Spinal cord (tissue), 10 donors: ENCODE data around the gene POLD2. TPM values are rescaled to one million over a fixed set of nuclear protein-coding genes. Genes with fewer than 3 reads are reported as not detected.

Source experiments
- DNase-seq, 6 donors: peaks; one replicate each; pipeline versions ENCODE4 v3.0.0 to v3.0.0-alpha.2; 2013 to 2015; ENCODE audit warnings: low spot score in 6 of 6, low read depth in 4 of 6
- H3K27ac ChIP-seq: one replicate; pipeline ENCODE4 v1.5.1; 2013; ENCODE audit warnings: low read depth, low read length, control low read depth
- H3K27me3 ChIP-seq: one replicate; pipeline ENCODE4 v1.6.1; 2013; ENCODE audit warnings: low read length; ENCODE audit not compliant: control insufficient read depth, insufficient read depth
- H3K36me3 ChIP-seq: one replicate; pipeline ENCODE4 v1.6.1; 2013; ENCODE audit warnings: low read length; ENCODE audit not compliant: control insufficient read depth, insufficient read depth
- H3K4me1 ChIP-seq: one replicate; pipeline ENCODE4 v1.6.1; 2013; ENCODE audit warnings: low read length; ENCODE audit not compliant: control insufficient read depth, insufficient read depth
- H3K4me3 ChIP-seq: one replicate; pipeline ENCODE4 v1.5.1; 2013; ENCODE audit warnings: low read depth, low read length, control low read depth
- H3K9me3 ChIP-seq: one replicate; pipeline ENCODE4 v1.6.1; 2013; ENCODE audit warnings: low read length; ENCODE audit not compliant: control insufficient read depth, insufficient read depth
- WGBS: methylation state at CpG from one replicate; pipeline ENCODE4 v1.1.5; 2013; ENCODE audit warnings: missing lambda C conversion rate; ENCODE audit not compliant: insufficient coverage; 5-methylcytosine and 5-hydroxymethylcytosine counted together
- polyA plus RNA-seq, 2 donors: library from polyadenylated mRNA; unstranded; fragments of 120-200 nt; gene quantifications; one replicate each; pipeline ENCODE4 v1.2.1, GENCODE V29; 2013; ENCODE audit not compliant: insufficient read length in 2 of 2
- total RNA-seq, 2 donors: library from RNA; depleted of rRNA in 1 of 2; stranded (reverse); fragments of 120-200 nt in 1 of 2; fragments of >200 nt in 1 of 2; gene quantifications; one replicate each; pipeline versions ENCODE4 v1.2.3 to v1.2.4, GENCODE V29; 2013 to 2014
- donor health status: healthy.

POLD2 gene
- total and polyA plus RNA-seq, 4 donors: 40.7 to 115 (median 100) TPM

DNA sequence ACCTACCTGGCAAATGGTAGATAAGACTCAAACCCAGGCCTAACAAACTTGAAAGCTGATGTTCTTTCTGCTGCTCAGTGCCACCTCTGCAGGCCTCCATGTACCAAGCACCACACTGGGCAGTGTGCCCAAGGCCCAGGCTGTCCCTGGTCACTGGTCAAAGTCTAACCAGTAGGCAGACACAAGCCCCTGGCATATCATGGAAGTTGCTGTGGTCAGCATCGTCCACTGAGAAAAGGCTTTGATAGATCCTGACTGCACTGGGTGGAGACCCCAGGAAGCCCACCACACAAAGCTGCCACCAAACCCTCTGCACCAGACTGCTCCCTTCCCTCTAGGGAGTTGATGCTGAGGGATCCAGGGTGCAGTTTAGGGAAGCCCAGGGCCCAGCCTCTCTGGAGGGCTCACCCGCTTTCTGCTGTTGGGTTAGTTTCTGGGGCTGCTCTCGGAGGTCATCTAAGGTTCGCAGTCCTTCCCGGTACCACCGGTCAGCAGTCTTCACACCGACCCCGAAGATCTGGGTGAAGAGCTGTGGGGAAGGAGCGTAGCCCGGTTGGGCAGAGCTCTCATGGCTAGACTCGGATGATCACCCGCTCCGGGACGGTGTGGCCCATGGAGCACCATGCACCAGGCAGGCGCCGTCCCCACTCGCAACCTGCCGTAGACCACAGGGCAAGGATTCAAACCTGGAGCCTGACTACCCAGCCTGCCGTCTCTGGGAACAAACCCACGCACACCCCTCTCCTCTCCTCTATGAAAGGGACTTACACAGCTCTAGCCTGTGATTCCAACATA, 47.0 kb downstream of the POLD2 start:
- Histone ChIP-seq H3K4me3 (no peak overlapping the region), H3K27me3 (no peaks in the 10 kb centered on the region), H3K4me1 (peaks cover 28% of the 10 kb centered on the region), H3K9me3 (no peaks in the 10 kb centered on the region), H3K36me3 (peaks cover 85% of the 10 kb centered on the region), H3K27ac (no peak overlapping the region)
- DNase-seq: no peak
- 95% methylated on average over 19 of the region's 20 CpGs for WGBS

DNA sequence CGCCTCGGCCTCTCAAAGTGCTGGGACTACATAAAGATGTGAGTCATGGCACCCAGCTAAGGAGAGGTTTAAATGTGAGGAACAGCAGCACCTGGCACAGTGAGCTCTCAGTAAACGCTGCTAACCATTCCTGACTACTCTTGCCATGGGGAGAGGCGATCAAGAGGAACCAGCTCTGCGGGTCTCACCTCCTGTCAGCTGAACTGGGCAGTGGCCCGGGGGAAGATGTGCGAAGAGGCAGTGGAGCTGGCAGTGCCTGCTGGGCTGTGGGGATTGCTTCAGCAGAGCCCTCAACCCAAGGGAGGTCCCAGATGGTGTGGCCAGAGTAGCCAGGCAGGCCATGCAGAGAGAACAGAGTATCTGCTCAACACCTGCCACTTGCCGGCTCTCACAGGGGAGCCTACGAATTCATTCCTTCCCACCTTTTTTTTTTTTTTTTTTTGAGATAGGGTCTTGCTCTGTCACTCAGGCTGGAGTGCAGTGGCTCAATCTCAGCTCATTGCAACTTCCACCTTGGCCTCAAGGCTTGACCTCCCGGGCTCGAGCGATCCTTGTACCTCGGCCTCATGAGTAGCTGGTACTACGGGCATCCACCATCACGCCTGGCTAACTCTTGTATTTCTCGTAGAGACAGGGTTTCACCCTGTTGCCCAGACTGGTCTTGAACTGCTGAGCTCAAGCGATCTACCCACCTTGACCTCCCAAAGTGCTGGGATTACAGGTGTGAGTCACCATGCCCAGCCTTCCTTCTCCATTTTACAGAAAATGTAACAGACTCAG, 47.9 kb downstream of the POLD2 start:
- no peak overlapping the region for H3K27ac ChIP-seq
- H3K27me3 ChIP-seq: no peaks in the 10 kb centered on the region
- no peak for DNase-seq
- WGBS: 89% methylated on average over 15 of the region's 17 CpGs
- H3K4me3 ChIP-seq: no peak overlapping the region
- H3K36me3 ChIP-seq: peaks cover 80% of the 10 kb centered on the region
- no peaks in the 10 kb centered on the region for H3K9me3 ChIP-seq
- H3K4me1 ChIP-seq: peaks cover 24% of the 10 kb centered on the region

DNA sequence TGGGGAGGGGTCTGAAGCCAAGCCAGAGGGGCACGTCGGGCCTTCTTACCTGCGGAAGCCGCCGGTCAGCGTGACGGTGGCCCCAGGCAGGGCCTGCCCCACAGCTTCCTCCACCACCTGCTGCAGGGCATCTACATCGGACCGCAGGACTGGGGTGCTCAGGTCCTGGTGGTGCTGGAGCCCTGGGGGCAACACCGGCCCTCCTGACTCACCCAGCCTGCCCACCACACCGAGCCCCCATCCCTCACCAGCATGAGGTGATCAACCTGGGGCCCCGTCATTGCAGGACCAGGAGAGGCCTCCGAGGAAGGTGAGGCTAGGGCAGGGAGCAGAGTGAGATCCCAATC, 49.0 kb downstream of the POLD2 start:
- DNase-seq: no peak
- WGBS: 87% methylated on average over 9 of the region's 13 CpGs
- Histone ChIP-seq H3K27me3 (no peaks in the 10 kb centered on the region), H3K36me3 (peaks cover 69% of the 10 kb centered on the region), H3K9me3 (no peaks in the 10 kb centered on the region), H3K27ac (no peak overlapping the region), H3K4me3 (no peak overlapping the region), H3K4me1 (peaks cover 23% of the 10 kb centered on the region)

DNA sequence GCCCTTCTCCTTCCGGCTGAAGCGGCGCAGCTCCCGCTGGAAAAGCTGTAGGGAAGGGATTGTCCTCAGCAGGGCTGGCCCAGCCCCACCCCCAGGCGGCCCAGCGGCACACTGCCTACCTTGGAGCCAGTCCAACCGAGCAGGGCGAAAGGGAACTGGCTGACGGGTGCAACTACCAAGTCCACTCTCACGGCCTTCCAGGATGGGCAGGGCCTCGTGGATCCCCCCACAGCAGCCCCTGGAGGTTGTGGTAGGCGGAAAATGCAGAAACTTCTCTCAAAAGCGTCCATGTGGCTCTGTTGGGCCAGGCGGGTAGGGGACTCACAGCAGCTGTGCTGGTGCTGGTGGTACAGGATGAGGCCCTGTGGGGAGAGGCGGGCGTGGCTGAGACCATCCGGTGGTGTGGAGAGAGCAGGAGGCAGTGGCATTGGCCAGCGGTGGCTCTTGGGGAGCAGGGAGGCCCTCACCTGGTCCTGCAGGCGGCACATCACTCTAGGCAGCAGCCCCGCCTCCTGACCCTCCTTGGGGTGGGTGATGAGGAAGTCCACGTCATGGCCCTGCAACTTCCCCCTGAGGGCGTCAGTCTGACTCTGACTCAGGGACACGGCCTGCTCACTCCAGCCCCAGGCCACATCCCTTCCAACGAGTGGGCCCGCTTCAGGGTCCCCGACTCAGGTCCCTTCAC, 49.5 kb downstream of the POLD2 start:
- no peak overlapping the region for H3K27ac ChIP-seq
- DNase-seq: no peak

DNA sequence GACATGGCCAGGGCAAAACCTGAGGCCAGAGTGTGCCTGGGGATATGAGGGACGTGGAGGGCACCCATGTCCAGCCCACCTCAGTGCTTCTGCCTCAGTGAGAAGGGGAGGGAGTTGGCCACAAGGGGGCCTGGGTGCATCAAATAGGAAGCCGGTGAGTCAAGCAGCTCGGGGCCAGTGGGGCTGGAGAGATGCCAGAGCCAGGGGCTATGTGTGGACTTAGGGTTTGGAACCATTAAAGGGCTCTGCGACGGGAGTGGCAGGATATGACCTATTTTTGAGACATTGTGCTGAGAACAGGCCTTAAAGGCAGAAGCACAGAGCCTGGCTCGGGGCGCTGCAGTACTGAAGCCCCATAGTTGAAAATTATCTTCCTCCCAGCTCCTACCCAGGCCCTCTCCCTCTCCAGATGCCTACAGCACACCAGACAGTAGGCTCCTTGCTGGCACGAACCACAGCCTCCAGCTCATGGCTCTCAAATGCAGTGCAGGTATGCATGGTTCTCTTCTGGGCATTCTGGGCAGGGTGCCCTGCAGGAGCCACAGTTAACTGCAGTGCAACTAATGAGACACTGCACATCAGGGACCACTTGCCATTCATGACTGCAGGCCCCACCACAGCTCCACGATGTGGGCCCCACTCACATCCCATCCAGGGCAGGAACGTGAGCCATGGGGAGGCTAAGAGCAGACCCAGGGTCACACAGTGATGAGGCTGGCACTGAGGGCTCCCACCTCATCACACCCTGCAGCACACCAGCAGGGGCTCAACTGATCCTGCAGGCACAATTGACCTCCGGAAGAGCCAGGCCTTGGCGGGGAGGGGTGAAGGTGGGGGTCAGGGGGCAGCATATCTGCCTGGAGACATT, 50.8 kb downstream of the POLD2 start:
- Histone ChIP-seq H3K9me3 (no peaks in the 10 kb centered on the region), H3K27ac (no peak overlapping the region), H3K4me1 (peaks cover 23% of the 10 kb centered on the region), H3K27me3 (no peaks in the 10 kb centered on the region), H3K4me3 (no peak overlapping the region), H3K36me3 (peaks cover 52% of the 10 kb centered on the region)
- peak in 5 of 6 donors; percentile 23 to 78 (median 42) for DNase-seq
- WGBS: 56% methylated on average over 12 of the region's 12 CpGs

More for the DNA sequence above, 49.5 kb downstream of the POLD2 start:
- no peaks in the 10 kb centered on the region for H3K27me3 ChIP-seq
- peaks cover 23% of the 10 kb centered on the region for H3K4me1 ChIP-seq
- H3K36me3 ChIP-seq: peaks cover 64% of the 10 kb centered on the region
- WGBS: 73% methylated on average over 22 of the region's 26 CpGs
- no peaks in the 10 kb centered on the region for H3K9me3 ChIP-seq
- no peak overlapping the region for H3K4me3 ChIP-seq

DNA sequence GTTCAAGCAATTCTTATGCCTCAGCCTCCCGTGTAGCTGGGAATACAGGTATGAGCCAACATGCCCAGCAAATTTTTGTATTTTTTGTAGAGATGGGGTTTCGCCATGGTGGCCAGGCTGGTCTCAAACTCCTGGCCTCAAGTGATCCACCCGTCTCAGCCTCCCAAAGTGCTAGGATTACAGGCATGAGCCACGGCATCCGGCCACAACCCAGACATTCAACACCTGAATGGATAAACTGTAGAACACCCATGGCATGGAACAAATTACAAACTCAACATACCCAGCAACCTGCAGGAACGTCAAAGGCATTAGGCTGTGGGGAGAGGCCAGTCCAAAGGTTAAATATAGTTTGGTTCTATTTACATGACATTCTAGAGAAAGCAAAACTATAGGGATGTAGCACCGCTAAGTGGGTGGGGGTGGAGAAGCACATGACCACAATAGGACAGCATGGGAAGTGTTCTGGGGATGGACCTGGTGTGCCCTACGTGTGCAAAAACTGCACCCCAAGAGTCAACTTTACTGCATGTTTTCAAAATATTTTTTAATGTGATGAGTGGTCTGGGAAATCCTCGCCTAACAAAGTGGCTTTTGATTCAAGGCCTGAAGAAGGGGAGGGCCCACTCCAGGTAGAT, 51.5 kb downstream of the POLD2 start:
- Histone ChIP-seq H3K36me3 (peaks cover 44% of the 10 kb centered on the region), H3K4me1 (peaks cover 26% of the 10 kb centered on the region), H3K27ac (no peak overlapping the region), H3K9me3 (no peaks in the 10 kb centered on the region), H3K4me3 (no peak overlapping the region), H3K27me3 (no peaks in the 10 kb centered on the region)
- DNase-seq: no peak
- WGBS: 85% methylated on average over 4 of the region's 9 CpGs

DNA sequence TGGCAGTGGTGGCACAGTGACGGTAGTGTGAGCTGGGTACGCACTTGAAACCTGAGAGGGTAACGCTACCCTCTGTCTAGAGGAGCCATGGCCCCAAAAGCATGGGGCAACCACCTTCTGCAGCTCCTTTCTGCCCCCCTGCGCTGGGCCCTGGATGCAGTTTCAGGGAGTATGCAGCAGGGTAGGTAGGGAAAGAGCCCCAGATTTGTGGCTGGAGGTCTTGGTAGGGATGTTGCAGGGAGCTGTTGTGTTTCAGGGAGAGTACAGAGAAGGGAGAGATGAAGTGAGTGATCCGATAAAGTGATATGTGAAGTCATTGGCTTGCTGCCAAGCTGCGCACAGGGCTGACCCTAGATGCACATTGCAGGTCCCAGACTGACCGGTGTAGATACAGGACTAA, 55.3 kb downstream of the POLD2 start:
- Histone ChIP-seq H3K27me3 (no peaks in the 10 kb centered on the region), H3K27ac (no peak overlapping the region), H3K9me3 (no peaks in the 10 kb centered on the region), H3K36me3 (peaks cover 15% of the 10 kb centered on the region), H3K4me1 (peaks cover 45% of the 10 kb centered on the region), H3K4me3 (no peak overlapping the region)
- 78% methylated on average over 5 of the region's 7 CpGs for WGBS
- DNase-seq: no peak

DNA sequence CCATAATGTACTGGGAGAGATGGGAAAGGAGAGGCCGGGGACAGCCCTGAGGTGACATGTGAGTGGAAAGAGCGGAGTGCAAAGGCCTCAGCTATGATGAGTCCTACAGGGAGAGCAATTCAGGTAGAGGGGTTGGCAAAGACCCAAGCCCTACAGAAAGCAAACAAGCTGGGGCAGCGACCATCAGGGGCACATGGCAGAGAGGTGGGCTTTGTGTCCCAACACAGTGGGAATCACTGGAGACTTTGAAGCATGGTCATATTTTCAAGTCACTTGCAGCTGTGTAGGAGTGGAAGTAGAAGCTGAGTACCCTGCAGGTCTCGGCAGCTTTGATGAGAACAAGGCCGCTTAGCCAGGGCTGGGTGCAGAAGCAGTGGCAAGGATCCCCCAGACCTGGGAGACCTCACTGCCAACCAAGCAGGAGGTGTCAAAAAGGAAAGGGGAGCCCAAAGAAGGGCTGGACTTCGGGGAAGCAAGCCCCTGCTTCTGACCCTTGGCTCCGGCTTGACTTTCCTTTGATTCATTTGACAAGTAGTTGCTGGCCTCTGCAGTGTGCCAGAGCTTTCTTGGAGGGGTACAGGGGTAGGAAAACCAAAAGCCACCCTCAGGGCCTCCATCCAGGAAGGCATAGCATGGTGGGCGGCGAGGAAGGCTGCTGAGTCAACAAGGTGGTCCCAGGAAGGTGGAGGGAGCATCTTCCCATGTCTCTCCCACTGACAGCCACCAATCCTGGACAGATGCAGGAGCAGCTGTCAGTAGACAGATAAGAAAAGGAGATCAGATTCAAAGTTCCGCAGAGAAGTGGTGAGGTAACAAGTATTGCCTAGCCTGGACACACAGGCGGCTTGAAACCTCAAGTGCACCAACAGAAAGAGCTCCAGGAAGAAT, 56.0 kb downstream of the POLD2 start:
- Histone ChIP-seq H3K4me3 (no peak overlapping the region), H3K27ac (no peak overlapping the region), H3K36me3 (peaks cover 13% of the 10 kb centered on the region), H3K4me1 (peaks cover 43% of the 10 kb centered on the region), H3K27me3 (no peaks in the 10 kb centered on the region), H3K9me3 (no peaks in the 10 kb centered on the region)
- 86% methylated on average over 11 of the region's 11 CpGs for WGBS
- DNase-seq: no peak
